Measurements from ENCODE around the gene NR1H2.

DNA sequence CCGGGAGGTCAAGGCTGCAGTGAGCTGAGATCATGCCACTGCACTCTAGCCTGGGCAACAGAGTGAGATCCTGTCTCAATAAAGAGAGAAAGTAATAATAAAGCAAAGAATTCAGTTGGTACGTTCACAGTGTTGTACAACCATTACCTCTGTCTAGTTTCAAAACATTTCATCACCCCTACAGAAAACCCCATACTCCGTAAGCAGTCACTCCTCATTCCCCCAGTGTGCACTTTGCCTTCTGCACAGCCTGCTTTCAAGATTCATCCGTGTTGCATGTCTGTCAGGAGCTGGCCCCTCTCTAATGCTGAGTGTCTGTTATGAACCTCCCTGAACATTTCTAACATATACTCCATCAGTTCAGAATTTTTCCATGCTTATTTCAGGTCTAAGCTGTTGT is 17.3 kb downstream of the NR1H2 start:
- no peak for TF ChIP-seq YY1 (IDR thresholded peaks at IDR 0.05; ENCODE audit: insufficient read depth, insufficient read length)
- TF ChIP-seq SUZ12 (IDR thresholded peaks at IDR 0.05; ENCODE audit: extremely low read depth, insufficient read depth, insufficient read length), result no peak

Data from NT2/D1 (cell line).